Mammary epithelial cell (primary cell): ENCODE results near the gene ABTB2.

Source experiments
- CTCF ChIP-seq, 2 donors: IDR thresholded peaks in 1 of 2; conservative IDR thresholded peaks in 1 of 2; 2 replicates each; pipeline ENCODE4 v1.5.1; 2011 to 2012; ENCODE audit warnings: inconsistent platforms in 2 of 2, low read length in 2 of 2, mild to moderate bottlenecking in 2 of 2, control low read depth in 1 of 2, low read depth in 1 of 2; ENCODE audit not compliant: insufficient read depth in 1 of 2; ENCODE audit errors: extremely low read depth in 1 of 2
- EZH2 ChIP-seq: IDR thresholded peaks from 2 replicates; pipeline ENCODE4 v1.6.1; 2012; ENCODE audit warnings: low read length, inconsistent platforms, borderline replicate concordance

DNA sequence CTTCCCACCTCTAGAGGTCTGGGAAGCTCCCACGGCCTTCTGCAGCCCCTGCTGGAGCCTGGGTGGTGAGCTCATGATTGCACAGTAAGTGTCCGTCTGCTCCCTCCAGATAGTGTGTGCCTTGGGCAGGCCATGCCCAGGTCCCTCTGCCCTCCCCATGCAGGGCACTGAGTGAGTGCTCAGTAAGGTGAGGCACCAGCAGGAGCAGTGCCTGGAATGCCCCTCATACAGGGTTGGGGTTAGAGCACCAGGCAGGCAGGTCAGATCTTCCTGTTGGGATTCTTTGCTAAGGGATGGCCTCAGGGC is 202.1 kb downstream of the ABTB2 start:
- TF ChIP-seq CTCF (conservative IDR thresholded peaks at IDR 0.05 in 1 of 2, IDR thresholded peaks at IDR 0.05 in 1 of 2; ENCODE audit: extremely low read depth in 1 of 2, insufficient read depth in 1 of 2, low read depth in 1 of 2, low read length in 2 of 2) = no peak
- no peak for TF ChIP-seq EZH2
